ENCODE measurements around the gene ELMO2. TPM values are rescaled to one million over a fixed set of nuclear protein-coding genes. Genes with fewer than 3 reads are reported as not detected.
"Not testable (repeated sequence)": the region's sequence is repeated elsewhere in the genome, so short reads cannot be mapped to it uniquely, and the experiment has no call there.

ELMO2 gene
- total and polyA plus RNA-seq, 2 experiments from 2014 or later = 38.4 to 51.1 TPM

DNA sequence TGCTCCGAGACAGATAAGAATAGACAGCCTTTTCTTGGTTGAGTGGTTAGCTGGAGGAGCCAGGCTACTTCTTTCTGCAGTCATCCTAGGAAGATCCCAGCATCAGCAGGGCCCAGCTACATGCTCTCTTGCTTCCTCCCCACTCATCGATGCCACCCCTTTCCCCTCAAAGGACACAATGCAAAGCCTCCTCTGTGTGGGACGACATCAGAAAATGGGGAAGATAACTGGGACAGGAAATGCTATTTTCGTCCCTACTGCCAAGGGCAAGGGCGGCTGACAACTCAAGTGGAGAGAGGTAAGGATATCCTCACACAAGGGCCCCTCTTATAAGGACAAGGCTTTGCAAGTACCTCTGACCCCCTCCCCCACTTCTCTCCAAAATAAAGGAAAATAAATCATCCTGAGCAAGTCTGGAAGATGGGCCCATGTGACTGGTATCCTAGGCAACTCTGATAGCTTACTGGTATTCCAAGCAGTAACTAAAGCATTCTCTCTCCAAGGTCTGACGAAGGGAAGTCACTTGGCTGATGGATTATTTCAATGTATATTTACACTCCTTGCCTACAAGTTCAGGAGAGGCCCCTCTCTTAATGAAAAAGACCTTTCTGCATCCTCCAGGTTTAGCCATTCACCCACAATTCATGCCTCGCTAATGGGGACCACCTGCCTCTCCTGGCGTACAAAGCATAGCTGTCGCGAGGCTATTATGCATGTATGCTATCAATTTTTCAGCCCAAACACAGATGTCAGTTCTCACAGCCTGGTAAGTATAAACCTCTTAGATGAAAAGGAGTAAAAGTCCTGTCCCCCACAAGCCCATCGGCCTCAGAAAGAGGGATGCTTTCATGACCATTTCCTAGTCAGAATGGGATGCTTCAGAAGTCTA is 11.3 kb downstream of the ELMO2 start:
- Histone ChIP-seq H3K9me2 (ENCODE audit: insufficient read depth) (no peaks in the 10 kb centered on the region), H3K9me3 (ENCODE audit: low read depth) (no peaks in the 10 kb centered on the region), H3F3A (ENCODE audit: insufficient read depth) (peaks cover 11% of the 10 kb centered on the region), H3K36me3 (ENCODE audit: low read depth) (peaks cover 23% of the 10 kb centered on the region), H3K27ac (no peak overlapping the region), H3K4me2 (ENCODE audit: unreplicated experiment) (no peak overlapping the region), H3K79me2 (ENCODE audit: insufficient read depth) (peaks cover 63% of the 10 kb centered on the region), H3K9ac (no peak overlapping the region), H4K20me1 (ENCODE audit: insufficient read depth) (no peaks in the 10 kb centered on the region), H3K27me3 (replicated peaks; ENCODE audit: insufficient read depth) (no peaks in the 10 kb centered on the region), H3K4me3 (no peak overlapping the region), H3K4me1 (ENCODE audit: insufficient read depth) (peaks cover 10% of the 10 kb centered on the region), H2AFZ (no peak overlapping the region)
- 87 to 91% methylated on average over 11 of the region's 11 CpGs for WGBS, 2 experiments (ENCODE audit: low coverage in 1 of 2, low lambda C conversion rate in 2 of 2, missing lambda C conversion rate in 2 of 2)
- in situ Hi-C loops (cut with MboI) = no loop called here
- DNase-seq = no peak
- no peak for TF ChIP-seq EZH2phosphoT487 (IDR thresholded peaks at IDR 0.05; ENCODE audit: insufficient read depth, low read depth)
- no peak for TF ChIP-seq EZH2 (IDR thresholded peaks at IDR 0.05; ENCODE audit: insufficient read depth, poor library complexity, severe bottlenecking)

DNA sequence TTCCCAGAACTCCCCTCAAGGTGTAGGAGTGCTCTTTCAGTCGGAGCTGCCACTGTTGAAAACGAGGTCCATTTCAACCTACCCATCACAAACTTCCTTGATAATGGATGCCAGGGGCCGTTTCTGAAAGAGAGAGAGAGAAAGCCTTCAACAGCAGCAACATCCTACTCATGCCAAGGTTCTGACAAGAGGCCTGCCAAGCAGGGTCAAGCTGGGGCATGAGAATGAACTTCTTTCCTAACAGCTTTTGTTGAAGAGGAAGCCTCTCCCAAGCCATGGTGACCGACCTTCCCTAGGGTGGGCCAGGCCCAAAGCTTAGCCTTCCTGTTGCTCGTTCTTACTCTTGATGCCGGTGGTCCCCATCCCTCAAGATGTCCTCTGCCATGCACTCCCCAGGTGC is 12.4 kb downstream of the ELMO2 start:
- no peak overlapping the region for H3K27ac ChIP-seq
- H3K9me2 ChIP-seq (ENCODE audit: insufficient read depth) = no peaks in the 10 kb centered on the region
- H3K4me3 ChIP-seq = no peak overlapping the region
- no peak overlapping the region for H3K9ac ChIP-seq
- peaks cover 27% of the 10 kb centered on the region for H3K36me3 ChIP-seq (ENCODE audit: low read depth)
- H3F3A ChIP-seq (ENCODE audit: insufficient read depth) = no peaks in the 10 kb centered on the region
- peaks cover 51% of the 10 kb centered on the region for H3K79me2 ChIP-seq (ENCODE audit: insufficient read depth)
- no peaks in the 10 kb centered on the region for H3K9me3 ChIP-seq (ENCODE audit: low read depth)
- 80 to 83% methylated on average over 6 of the region's 6 CpGs for WGBS, 2 experiments (ENCODE audit: low coverage in 1 of 2, low lambda C conversion rate in 2 of 2, missing lambda C conversion rate in 2 of 2)
- DNase-seq = no peak
- no peak for TF ChIP-seq EZH2phosphoT487 (IDR thresholded peaks at IDR 0.05; ENCODE audit: insufficient read depth, low read depth)
- no peak for TF ChIP-seq EZH2 (IDR thresholded peaks at IDR 0.05; ENCODE audit: insufficient read depth, poor library complexity, severe bottlenecking)
- in situ Hi-C loops (cut with MboI) = no loop called here
- H3K4me2 ChIP-seq (ENCODE audit: unreplicated experiment) = no peak overlapping the region
- H2AFZ ChIP-seq = no peak overlapping the region
- H4K20me1 ChIP-seq (ENCODE audit: insufficient read depth) = no peaks in the 10 kb centered on the region
- H3K4me1 ChIP-seq (ENCODE audit: insufficient read depth) = no peaks in the 10 kb centered on the region
- H3K27me3 ChIP-seq (replicated peaks; ENCODE audit: insufficient read depth) = no peaks in the 10 kb centered on the region

DNA sequence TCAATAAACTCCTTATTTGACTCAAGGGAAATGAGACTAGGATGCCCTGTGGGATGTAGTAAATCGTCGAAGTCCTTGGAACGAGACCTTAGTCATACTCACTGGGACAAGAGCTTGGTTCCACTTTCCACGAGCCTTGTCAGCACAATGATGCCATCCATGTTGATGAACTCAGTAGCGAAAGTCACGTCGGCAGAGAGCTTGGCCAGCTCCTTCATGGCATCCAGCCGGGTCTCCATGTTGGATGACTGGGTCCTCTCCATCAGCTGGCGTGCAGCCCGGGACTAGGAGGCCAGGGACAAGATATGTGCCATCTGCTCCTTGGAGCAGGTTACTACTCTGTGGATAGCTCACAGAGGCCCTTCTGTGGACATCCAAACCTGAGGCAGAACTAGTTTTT is 17.5 kb downstream of the ELMO2 start:
- H3K79me2 ChIP-seq (ENCODE audit: insufficient read depth) = 0 out of 2 replicates have a peak, but pooled peaks cover under 1% of the 10 kb centered on the region
- peaks cover 62% of the 10 kb centered on the region for H3K36me3 ChIP-seq (ENCODE audit: low read depth)
- H3K9ac ChIP-seq = no peak overlapping the region
- H3K4me1 ChIP-seq (ENCODE audit: insufficient read depth) = no peaks in the 10 kb centered on the region
- no peak overlapping the region for H3K27ac ChIP-seq
- TF ChIP-seq EZH2 (IDR thresholded peaks at IDR 0.05; ENCODE audit: insufficient read depth, poor library complexity, severe bottlenecking) (no peak), EZH2phosphoT487 (IDR thresholded peaks at IDR 0.05; ENCODE audit: insufficient read depth, low read depth) (no peak)
- no peaks in the 10 kb centered on the region for H3K9me2 ChIP-seq (ENCODE audit: insufficient read depth)
- in situ Hi-C loops (cut with MboI) = no loop called here
- 73 to 74% methylated on average over 10 of the region's 10 CpGs for WGBS, 2 experiments (ENCODE audit: low coverage in 1 of 2, low lambda C conversion rate in 2 of 2, missing lambda C conversion rate in 2 of 2)
- H3K4me2 ChIP-seq (ENCODE audit: unreplicated experiment) = no peak overlapping the region
- no peaks in the 10 kb centered on the region for H3K27me3 ChIP-seq (replicated peaks; ENCODE audit: insufficient read depth)
- H3K9me3 ChIP-seq (ENCODE audit: low read depth) = no peaks in the 10 kb centered on the region
- H3F3A ChIP-seq (ENCODE audit: insufficient read depth) = no peaks in the 10 kb centered on the region
- H2AFZ ChIP-seq = no peak overlapping the region
- no peaks in the 10 kb centered on the region for H4K20me1 ChIP-seq (ENCODE audit: insufficient read depth)
- H3K4me3 ChIP-seq = no peak overlapping the region
- no peak for DNase-seq

DNA sequence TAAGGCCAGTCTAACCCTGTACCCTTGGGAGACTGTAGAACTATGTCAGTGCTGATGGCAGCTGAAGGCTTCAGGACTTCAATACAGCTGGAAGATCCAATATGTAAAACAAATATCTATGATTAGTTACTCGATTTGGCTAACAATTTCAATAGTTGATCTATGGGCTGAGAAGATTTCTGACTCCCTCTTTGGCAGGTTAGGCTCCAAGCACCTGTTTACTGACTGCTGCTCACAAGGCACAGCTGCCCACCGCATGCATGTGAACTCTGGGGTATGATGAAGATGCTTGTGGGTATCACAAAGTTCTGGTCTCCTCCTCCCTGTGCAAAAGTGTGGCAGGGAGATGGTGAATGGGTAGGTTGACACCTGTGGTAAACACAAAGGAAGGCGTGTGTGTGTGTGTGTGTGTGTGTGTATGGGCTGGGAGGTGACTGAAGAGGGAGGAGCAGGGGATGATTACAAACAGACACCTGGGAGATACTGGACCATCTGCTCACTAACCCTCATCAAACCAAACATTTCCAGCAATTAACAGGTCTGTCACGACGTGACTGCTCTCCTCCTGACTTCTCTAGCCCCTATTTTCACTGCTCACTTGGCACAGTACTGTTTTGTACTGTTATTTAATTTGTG is 18.1 kb downstream of the ELMO2 start:
- Histone ChIP-seq H3K79me2 (ENCODE audit: insufficient read depth) (no peaks in the 10 kb centered on the region), H3K9me3 (ENCODE audit: low read depth) (no peaks in the 10 kb centered on the region), H3K4me2 (ENCODE audit: unreplicated experiment) (no peak overlapping the region), H4K20me1 (ENCODE audit: insufficient read depth) (no peaks in the 10 kb centered on the region), H3K9me2 (ENCODE audit: insufficient read depth) (no peaks in the 10 kb centered on the region), H3K4me3 (no peak overlapping the region), H3K4me1 (ENCODE audit: insufficient read depth) (no peaks in the 10 kb centered on the region), H2AFZ (no peak overlapping the region), H3K36me3 (ENCODE audit: low read depth) (peaks cover 62% of the 10 kb centered on the region), H3F3A (ENCODE audit: insufficient read depth) (no peaks in the 10 kb centered on the region), H3K27ac (no peak overlapping the region), H3K9ac (no peak overlapping the region), H3K27me3 (replicated peaks; ENCODE audit: insufficient read depth) (no peaks in the 10 kb centered on the region)
- 94 to 97% methylated on average over 5 of the region's 5 CpGs for WGBS, 2 experiments (ENCODE audit: low coverage in 1 of 2, low lambda C conversion rate in 2 of 2, missing lambda C conversion rate in 2 of 2)
- in situ Hi-C loops (cut with MboI) = no loop called here
- no peak for DNase-seq
- TF ChIP-seq EZH2 (IDR thresholded peaks at IDR 0.05; ENCODE audit: insufficient read depth, poor library complexity, severe bottlenecking) (no peak), EZH2phosphoT487 (IDR thresholded peaks at IDR 0.05; ENCODE audit: insufficient read depth, low read depth) (no peak)

DNA sequence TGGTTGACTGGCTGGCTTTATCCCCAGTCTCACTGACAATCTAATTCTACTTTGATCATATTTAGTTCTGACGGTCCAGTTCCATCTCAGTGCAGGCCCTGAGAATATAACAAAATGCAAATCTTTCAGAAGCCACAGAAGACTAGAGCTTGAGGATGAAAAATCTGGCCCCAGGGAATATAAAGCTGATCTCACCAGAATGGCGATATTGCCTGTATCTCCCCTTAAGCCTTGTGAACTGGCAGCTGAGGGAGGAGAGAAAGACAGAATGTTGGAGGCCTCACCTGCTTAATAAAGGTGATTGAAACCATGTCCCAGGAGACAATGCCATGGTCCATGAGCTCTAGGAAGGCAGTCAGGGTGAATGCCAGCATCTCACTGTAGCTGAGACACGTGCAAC is 19.4 kb downstream of the ELMO2 start:
- H3K79me2 ChIP-seq (ENCODE audit: insufficient read depth); H3K9ac ChIP-seq; H3K27ac ChIP-seq; H3K4me1 ChIP-seq (ENCODE audit: insufficient read depth); H3K4me3 ChIP-seq; DNase-seq; H4K20me1 ChIP-seq (ENCODE audit: insufficient read depth); H2AFZ ChIP-seq; H3K9me3 ChIP-seq (ENCODE audit: low read depth); in situ Hi-C loops (cut with MboI); H3K9me2 ChIP-seq (ENCODE audit: insufficient read depth); H3K27me3 ChIP-seq (replicated peaks; ENCODE audit: insufficient read depth); H3K4me2 ChIP-seq (ENCODE audit: unreplicated experiment); H3F3A ChIP-seq (ENCODE audit: insufficient read depth): not testable (repeated sequence)
- WGBS, 2 experiments (ENCODE audit: low coverage in 1 of 2, low lambda C conversion rate in 2 of 2, missing lambda C conversion rate in 2 of 2) = 79 to 84% methylated on average over 3 of the region's 3 CpGs
- H3K36me3 ChIP-seq (ENCODE audit: low read depth) = peaks cover 58% of the 10 kb centered on the region; the same call in 1 of the 2 replicates

Measured in GM23248 (cell line).